Measurements from ENCODE around the gene WDR31.

WDR31 gene

DNA sequence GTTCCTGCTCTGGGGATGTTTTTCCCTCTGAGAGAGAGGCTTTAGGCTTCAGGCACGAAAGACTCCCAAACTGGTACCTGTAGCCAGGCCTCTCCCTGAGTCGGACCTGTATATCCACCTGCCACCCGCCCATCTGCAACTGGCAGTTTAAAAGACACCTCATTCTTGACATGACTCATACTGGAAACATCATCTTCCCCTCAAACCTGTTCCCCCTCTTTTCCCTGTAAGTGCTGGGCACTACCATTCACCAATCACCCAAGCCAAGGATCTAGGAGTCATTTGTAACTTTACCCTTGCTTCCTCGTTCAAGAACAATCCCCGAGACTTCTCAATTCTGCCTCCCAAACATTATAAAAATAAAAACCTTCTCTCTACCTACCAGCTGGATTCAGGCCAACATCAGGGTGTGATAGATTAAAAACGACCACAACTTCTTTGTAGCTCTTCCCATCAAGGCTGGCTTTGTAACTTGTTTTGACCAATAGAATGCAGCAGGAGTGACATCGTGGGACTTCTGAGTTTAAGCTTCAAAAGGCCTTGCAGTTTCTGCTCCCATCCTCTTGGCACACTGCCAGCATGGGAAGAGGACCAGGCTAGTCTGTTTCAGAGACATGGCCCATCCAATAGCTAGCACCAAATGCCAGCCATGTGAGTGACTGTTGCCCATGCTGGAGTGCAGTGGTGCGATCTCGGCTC lies 1.8 kb upstream of the WDR31 start:
- peak; percentile 57 for DNase-seq (ENCODE audit: low spot score)

DNA sequence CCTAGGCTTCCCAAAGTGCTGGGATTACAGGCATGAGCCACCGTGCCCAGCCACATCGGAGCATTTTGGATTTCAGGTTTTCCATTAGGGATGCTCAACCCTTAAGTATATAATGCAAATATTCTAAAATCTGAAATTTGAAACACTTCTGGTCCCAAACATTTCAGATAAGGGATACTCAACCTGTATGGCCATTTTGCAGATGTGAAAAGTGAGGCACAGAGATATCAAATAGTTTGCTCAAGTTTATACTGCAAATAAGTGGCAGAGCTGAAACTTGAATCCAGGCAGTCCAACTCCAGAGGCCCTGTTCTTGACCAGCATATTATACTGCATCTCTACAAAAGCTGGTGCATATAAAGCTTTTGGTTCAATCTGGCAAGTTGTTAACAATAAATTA lies 2.4 kb downstream of the WDR31 start:
- DNase-seq (ENCODE audit: low spot score): no peak

DNA sequence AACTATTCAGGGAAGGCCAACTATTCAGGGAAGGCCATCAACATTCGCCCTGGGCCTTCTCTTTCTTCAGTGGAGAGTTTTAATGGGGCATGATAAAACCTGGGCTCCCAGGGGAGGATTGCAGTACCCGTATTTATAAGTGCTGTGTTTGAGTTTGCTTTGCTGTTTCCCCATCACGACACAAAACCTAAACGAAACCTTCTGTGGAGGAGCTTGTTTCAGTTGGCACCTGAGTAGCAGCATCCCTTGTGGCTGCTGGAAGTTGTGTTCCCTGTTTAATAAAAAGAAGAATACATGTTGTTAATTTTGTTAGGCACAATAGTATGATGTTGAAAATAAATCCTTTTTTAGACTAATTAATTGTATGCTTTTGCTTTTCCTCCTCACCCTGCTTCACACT lies 8.3 kb downstream of the WDR31 start:
- no peak for DNase-seq (ENCODE audit: low spot score)

DNA sequence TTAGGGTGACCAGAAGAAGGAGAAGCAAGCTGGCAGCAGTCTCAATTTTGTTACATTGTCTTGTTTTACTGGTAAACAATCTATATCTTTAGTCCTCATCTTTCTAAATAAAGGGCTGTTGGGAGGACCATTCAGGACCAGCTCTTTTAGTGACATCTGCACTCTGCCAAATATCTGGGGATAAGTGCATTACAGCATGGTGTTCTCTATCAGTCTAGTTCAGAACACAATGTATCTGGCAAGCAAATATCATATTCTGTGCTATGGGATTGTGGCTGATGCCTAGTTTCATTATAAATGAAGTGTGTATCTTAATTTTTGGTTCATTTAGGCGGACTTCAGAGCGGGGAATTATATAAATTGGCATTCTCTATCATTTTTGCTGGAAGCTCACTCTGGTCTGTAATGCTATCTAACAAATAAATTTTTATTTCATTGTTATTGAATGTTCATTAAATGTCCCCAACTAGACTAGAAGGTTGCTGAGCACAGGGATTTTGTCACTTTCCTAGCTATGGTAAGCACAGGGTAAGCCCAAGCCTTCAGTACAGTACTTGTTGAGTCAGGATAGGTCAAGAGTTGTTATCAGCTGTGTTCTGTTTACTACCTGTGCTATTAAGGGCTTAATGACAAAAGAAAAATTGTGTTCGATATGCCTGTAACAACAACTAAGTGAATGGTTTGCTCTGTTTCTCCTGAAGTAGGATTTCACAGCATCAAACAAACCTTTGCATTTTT lies 11.9 kb downstream of the WDR31 start:
- no peak for DNase-seq (ENCODE audit: low spot score)

DNA sequence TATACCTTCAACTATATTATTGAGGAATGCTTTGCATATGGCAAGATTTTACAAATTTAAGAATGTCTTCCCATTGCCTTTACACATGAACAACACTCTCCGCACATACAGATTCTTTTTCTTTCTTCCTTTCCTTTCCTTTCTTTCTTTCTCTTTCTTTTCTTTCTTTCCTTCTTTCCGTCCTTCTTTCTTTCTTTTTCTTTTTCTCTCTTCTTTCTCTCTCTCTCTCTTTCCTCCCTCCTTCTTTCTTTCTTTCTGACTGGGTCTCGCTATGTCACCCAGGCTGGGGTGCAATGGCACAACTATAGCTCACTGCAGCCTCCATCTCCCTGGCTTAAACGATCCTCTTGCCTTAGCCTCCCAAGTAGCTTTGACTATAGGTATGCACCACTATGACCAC lies 13.8 kb downstream of the WDR31 start:
- DNase-seq (ENCODE audit: low spot score): no peak

DNA sequence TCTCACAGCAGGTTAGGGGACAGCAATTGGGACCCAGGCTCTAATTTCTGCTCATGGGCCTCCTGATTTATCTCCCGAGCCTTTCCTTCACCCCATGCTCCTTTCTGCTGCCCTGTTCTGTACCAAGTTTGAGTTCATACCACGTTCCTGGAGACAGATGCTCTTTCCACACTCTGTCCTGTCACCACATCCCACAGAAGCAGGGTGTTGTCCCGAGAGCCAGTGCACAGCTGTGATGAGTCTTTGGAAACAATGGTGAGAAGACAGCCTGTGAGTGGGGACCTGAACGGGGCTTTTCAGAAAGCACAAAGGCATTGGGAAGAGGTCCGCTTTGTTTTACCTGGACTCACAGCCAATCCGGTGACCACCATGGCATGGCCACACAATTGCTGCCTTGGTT lies 17.4 kb downstream of the WDR31 start:
- no peak for DNase-seq (ENCODE audit: low spot score)

DNA sequence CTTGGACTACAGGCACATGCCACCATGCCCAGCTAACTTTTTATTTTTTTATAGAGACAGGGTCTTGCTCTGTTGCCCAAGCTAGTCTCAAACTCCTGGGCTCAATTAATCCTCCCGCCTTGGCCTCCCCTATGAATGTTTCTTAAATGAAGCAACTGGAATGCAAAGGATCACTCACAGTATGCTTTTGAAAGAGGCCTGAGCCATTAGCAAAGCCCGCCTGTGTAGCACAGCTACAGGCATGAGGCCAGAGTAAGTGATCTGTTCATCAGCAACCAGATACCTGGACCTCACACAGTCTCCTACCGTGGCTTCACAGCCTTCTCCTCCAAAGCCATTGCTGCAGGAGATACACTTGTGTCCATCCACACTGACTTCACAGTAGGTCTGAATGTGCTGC lies 20.0 kb downstream of the WDR31 start:
- no peak for DNase-seq (ENCODE audit: low spot score)

DNA sequence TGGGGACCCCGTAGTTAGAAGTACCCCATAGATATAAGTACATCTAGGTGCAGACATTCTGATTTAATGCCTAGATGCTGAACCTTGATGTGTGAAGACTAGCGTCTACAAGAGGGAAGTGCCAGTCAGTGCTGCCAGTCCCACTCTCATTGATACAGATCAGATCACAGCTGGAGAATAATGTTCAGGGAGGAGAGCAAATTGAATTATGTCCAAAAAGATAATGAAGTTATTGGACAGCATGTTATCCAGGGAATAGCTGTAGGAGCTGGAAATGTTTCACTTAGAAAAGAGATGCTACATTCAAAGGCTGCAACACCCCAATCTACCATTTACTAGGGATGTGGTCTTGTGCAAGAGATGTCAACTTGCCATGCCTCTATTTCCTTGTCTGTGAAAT lies 21.0 kb downstream of the WDR31 start:
- no peak for DNase-seq (ENCODE audit: low spot score)

DNA sequence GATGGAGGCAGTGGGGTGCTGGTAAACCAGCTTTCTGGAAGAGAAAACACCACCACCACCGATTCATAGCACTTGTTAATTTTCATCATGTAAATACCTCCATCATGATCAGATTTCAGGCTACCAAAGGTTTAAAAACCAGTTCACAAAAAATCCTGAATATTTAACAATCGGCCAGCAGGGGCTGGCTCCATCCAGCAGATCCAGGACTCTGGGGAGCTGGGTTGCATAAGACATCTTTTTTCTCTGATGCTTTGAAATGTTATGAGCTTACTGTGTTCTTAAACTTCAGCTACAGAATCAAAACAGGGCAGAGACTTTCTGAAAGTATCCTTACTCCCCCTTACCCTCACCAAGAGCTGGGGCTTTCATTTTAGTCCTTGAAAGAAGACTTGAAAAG lies 22.3 kb downstream of the WDR31 start:
- no peak for DNase-seq (ENCODE audit: low spot score)

DNA sequence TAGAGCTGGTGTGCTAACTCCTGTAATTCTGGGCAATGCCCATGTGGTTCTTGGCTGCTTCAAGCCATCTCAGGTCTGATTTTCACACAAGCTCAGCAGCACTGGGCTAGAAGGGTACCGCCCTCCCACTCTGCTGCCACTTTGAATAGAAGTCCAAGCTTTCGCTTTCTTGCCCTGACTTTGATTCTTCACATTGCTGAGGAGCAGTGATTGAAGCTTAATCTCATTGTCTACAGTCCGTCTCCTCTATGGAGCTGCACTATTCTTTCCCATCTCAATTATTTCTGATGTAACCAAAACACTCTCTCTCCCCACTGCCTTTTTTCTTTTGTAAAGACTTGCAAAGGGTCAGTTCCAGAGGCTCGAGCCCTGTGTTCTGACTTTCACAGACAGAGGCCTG lies 24.0 kb downstream of the WDR31 start:
- DNase-seq (ENCODE audit: low spot score): no peak

DNA sequence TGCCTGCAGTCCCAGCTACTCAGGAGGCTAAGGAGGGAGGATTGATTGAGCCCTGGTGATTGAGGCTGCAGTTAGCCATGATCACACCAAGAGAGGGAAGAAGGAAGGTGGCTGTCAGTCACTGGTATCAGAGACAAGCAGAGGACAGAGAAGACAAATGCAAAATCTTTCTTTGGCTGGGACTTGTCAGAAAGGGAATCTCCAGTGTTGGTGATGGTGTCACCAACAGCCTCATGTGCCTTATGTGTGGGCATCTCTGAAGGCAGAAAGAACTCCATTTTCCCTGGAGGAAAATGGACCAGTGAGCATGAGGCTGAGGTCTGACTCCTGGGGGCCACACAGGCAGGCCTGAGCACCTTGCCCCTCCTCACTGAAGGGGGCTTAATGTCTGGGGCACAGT lies 24.8 kb downstream of the WDR31 start:
- DNase-seq (ENCODE audit: low spot score): no peak

DNA sequence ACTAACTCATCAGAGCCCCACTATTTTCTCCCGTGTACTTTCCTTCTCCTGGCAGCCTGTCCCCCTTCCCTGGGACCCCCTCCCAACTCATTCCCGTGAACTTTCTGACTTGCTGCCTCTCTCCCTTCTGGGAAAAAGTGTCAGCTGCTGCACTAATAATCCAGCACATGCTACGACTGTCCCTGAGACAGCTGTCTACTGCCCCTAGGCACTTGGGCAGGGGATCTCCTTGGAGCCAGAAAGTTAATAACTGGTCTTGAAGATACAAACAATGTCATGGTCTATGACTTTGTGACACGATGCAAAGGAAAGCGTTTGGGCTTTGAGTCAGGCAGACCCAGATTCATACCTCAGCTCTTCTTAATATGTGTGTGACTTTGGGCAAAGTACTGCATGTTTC lies 26.8 kb downstream of the WDR31 start:
- no peak for DNase-seq (ENCODE audit: low spot score)

DNA sequence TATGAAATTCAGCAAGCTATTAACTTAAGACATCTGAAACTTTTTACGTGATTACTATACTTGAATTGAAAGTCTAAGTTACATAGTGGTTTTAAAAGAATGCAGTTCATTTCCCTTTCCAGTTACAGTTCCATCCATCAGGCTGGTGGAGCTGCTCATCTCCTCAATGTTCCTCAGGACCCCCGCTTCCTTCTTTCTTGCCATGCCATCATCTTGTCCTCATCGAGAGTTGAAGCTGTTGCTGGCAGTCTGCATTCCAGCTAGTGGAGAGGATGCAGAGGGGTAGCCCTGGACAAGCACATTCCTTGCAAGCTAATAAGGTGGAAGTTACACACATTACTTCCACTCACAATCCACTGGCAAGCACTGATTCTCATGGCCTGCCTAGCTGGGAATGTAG lies 28.1 kb downstream of the WDR31 start:
- DNase-seq (ENCODE audit: low spot score): no peak

DNA sequence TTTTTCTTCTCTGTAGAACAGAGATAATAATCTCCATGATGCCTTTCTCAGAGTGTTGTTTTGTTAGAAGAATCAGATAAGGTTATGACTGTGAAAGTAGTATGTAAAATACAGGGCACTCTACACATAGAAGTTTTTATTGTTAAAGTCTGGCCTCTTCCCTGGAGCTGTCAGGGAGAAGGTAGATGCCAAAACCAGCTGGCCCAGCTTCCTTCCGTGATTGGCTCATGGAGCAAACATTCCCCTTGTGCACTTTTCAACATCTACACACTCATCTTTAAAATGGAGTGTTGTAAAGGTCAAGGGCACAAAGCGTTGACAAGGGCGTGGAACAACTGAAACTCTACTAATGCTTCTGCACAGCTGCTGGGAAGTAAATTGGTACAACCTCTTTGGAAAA lies 29.5 kb downstream of the WDR31 start:
- no peak for DNase-seq (ENCODE audit: low spot score)

DNA sequence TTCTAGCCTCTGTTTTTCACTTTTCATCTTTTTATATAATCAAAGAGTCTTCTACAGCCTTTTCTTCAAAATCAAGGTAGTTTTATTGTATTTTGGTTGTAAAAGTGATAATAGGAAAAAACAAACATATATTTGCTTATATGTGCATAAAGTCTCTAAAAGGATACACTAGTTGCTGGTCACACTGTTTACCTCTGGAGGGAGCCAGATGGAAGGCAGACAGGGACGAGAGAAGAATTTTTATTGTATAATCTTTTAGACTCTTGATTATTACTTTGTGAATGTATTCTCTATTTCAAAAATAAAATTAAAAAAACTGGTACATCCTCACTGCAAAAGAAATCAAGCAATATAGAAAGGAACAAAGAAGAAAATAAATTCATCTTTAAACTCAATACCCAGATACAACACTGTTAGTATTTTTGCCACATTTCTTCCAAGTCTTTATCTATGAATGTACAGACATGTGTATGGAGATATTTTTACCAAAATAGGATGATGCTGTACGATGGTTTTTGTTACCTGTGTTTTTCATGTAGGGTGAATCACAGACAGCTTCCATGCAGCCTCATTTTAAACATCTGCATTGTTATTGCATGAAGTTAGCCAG lies 30.8 kb downstream of the WDR31 start:
- peak; percentile 76 for DNase-seq (ENCODE audit: low spot score)

DNA sequence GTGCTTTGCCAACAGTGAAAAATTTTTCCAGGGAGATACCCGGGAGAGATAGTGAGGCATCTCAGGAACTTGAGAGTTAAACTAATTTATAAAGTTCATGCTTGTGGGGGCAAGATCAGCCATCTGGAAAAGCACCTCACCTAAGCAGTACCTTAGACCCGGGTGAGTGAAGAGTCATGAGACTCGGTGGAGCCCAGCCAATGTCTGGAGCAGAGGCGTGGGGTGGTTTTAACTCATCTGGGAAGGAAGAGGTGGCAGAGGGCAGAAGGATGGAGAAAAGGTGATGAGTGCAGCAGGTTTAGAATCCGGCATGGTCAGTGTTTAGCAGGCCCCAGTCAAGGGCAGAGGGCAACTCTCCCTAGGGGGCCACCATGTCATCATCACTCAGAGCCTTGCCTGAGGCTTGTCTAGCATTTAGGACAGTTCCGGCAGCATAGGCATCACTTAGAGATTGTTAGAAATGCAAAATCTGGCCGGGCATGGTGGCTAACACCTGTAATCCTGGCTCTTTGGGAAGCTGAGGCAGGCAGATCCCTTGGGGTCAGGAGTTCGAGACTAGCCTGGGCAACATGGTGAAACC lies 32.6 kb downstream of the WDR31 start:
- no peak for DNase-seq (ENCODE audit: low spot score)

DNA sequence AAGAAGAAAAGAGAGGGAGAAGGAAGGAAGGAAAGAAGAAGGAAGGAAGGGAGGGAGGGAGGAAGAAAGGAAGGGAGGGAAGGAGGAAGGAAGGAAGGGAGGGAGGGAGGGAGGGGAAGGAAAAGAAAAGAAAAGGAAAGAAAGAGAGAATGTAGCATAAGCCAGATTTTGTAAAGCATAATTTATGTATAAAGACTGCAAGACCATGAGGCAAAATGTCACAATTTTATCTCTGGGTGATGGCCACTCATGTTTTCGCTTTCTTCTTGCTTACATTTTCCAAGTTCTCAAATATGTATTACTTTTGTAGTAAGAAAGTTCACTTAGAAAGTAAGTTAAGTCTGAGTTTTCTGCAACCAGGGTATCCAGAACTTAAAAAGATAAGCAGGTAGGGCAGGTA lies 33.5 kb downstream of the WDR31 start:
- no peak for DNase-seq (ENCODE audit: low spot score)

DNA sequence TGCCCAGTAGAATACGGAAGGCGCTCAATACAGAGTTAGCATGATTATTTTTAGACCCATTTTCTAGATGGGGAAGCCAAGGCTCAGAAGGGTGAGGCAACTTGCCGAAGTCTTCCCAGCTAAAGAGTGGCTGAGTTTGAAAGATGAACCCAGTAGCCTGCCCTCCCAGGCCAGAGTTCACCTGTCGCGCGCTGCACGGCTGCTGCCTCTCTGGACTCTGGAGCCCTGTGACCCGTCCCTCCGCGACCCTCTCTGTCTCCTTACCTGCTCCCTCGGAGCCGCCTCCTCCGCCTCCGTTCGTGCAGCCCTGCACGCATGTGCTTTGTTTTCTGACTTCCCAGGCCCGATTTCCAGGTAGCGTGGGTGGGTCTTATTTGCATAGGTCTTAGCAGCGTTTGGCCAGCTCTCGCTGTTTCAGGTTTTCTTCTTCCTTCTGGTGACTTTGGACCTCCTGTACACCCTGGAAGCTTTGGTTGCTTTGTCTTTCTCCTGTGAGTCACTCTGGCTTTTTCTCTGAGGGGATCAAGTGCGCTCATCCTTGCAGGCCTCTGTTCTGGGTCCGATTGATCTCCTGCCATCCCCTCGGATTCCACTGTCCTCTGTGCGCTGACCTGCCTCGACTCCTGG lies 37.2 kb downstream of the WDR31 start, which contains the start of gene RNF183:
Gene RNF183, minus strand, starts transcription at position 585 of the 627 bp plus-strand sequence. CDS start 5,192 bp downstream, outside the sequence.
- no peak for DNase-seq (ENCODE audit: low spot score)

DNA sequence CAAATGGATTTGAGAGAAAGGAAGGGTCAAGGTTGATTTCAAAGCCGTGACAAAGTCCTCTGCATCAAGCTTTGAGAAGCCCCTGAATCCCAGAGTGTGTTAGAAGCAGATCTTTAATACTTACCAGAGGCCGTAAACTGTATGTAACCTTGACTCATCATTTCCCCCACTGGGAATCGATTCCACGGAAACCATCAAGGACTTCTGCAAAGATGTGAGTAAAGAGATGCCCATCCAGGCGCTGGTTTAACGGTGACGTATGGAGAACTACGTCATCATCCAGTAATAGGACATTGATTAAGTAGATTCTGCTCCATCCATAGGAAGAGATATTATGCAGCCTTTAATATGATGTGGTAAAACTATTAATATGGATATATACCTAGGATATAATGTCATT lies 38.5 kb downstream of the WDR31 start:
- DNase-seq (ENCODE audit: low spot score): no peak

DNA sequence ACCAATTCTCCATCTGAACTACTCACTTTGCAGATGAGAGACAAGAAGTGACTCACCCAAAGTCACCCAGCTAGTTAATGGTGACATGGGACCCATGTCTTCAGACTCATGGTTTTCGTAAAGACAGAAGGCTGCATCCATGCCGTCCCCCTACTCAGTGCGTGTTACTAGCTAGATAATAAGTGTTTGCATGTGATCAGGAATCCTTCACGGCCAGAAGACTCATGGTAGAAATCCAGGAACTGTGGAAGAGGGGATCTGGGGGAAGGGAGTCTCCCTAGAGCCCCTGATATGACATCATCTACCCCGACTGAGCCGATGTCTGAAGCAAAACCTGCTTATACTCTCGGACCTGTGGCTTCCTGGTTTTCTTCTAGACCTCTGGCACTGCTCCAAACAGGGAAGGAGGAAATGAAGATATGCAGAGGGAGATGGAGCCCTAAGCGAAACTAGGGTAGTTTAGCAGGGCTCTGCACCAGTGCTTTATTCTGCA lies 40.2 kb downstream of the WDR31 start:
- DNase-seq (ENCODE audit: low spot score): peak; percentile 25

DNA sequence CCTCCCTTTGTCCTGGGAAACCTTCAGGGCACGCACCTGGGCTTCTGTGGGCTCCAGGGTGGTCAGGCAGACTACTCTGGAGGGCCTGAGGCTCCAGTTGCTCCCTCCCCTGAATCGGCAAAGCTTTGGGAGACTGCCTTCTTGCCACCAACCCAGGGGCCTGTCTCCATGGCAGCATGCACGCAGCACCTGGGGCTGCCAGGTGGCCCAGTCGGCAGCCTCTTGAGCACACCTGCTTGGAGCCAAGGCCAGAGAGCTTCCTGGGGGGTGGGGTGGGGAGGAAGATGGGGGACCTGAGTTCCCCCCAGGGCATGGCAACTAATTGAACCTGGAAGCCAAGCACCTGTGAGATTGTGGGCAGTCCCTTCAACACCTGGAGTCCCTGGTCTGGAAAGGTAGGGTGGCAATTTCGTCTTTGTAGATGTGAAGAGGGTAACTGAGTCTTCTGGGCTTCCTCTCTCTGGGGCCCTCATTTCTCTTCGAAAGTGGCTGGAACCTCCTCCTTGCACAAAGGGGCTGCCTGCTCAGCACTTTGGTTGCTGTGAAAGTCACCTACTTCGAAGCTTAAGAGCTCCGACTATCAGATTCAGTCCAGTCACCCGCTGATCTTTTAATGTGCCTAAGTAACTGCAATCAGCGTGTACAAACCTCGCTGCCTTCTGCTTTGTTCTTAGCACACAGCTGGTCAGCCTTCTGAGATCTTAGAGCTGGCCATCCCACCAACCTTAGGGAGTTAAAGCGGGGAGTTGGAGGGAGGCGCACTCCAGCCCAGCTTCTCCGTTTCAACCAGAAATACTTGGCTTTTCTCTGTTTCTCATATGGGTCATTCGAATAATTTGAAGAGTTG lies 40.9 kb downstream of the WDR31 start:
- no peak for DNase-seq (ENCODE audit: low spot score)

Measured in hematopoietic multipotent progenitor cell treated with erythropoietin and hydrocortisone succinate and interleukin-3 and kit ligand, for 15 days (in vitro differentiated cells).